Measurements from ENCODE around the gene RAET1E. TPM values are rescaled to one million over a fixed set of nuclear protein-coding genes. Genes with fewer than 3 reads are reported as not detected.

RAET1E gene
- total and polyA plus RNA-seq, 2 donors (not counting 1 experiment from before 2014, with no cell fraction given) = not detected

DNA sequence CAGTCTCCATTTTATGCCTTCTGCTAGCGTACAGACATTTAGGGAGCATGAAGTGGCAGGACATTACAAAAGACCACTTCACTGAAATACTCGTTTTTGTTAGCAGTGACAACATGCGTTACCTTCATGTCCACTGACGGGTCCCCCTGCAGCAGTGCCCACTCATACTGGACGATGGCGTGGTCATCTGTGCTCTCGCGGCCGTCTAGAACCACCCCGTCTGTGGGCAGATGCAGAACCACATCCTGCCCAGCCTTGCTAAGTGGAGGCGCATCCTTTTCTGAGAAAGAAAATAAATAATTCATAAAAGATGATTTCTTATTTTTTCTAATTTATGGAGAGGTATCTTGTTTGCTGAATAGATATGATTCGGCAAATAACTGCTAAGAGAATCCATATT, 45.0 kb downstream of the RAET1E start:
- no peaks in the 10 kb centered on the region for H4K20me1 ChIP-seq (ENCODE audit: control insufficient read depth, insufficient read depth, low read length, poor library complexity, severe bottlenecking)
- peaks cover 18 to 24% of the 10 kb centered on the region in 2 donors for H3K4me1 ChIP-seq (ENCODE audit: control insufficient read depth in 2 of 2, insufficient read depth in 2 of 2, low read length in 2 of 2)
- peaks cover 0 to 2% (median 0%) of the 10 kb centered on the region in 3 donors for H3K9me3 ChIP-seq (ENCODE audit: control extremely low read depth in 1 of 3, control insufficient read depth in 2 of 3, insufficient read depth in 1 of 3, low read length in 2 of 3)
- H3K9me3 Mint-ChIP-seq (ENCODE audit: insufficient read depth) = no peaks in the 10 kb centered on the region
- intact Hi-C loops (cut with micrococcal nuclease) = no loop called here
- H3K4me2 ChIP-seq (replicated peaks; ENCODE audit: low read depth, low read length, poor library complexity, severe bottlenecking) = peak overlapping the region; percentile 73
- H3K27ac ChIP-seq (ENCODE audit: low read length in 2 of 2) = no peak overlapping the region
- H3K79me2 ChIP-seq (ENCODE audit: control insufficient read depth, insufficient read depth, low read length) = no peaks in the 10 kb centered on the region
- no peaks in the 10 kb centered on the region for H3K36me3 ChIP-seq (replicated peaks in 1 of 2; ENCODE audit: control extremely low read depth in 1 of 2, control insufficient read depth in 1 of 2, extremely low read depth in 1 of 2, insufficient read depth in 2 of 2, low read length in 1 of 2)
- H3K4me3 Mint-ChIP-seq = peak overlapping the region; percentile 73
- H3K27me3 ChIP-seq (replicated peaks in 1 of 4; ENCODE audit: control extremely low read depth in 1 of 4, control insufficient read depth in 3 of 4, insufficient read depth in 4 of 4, low read length in 3 of 4) = peaks cover 0 to 8% (median 4%) of the 10 kb centered on the region in 4 experiments
- H3K27ac Mint-ChIP-seq = no peak overlapping the region
- peaks cover 3% of the 10 kb centered on the region for H3K27me3 Mint-ChIP-seq
- H3K4me3 ChIP-seq (ENCODE audit: control extremely low read depth in 1 of 5, extremely low read depth in 1 of 5, insufficient read depth in 1 of 5, low read depth in 2 of 5, low read length in 4 of 5) = peak overlapping the region in 1 of 5 experiments; percentile 51
- TF ChIP-seq, protein P1, sequence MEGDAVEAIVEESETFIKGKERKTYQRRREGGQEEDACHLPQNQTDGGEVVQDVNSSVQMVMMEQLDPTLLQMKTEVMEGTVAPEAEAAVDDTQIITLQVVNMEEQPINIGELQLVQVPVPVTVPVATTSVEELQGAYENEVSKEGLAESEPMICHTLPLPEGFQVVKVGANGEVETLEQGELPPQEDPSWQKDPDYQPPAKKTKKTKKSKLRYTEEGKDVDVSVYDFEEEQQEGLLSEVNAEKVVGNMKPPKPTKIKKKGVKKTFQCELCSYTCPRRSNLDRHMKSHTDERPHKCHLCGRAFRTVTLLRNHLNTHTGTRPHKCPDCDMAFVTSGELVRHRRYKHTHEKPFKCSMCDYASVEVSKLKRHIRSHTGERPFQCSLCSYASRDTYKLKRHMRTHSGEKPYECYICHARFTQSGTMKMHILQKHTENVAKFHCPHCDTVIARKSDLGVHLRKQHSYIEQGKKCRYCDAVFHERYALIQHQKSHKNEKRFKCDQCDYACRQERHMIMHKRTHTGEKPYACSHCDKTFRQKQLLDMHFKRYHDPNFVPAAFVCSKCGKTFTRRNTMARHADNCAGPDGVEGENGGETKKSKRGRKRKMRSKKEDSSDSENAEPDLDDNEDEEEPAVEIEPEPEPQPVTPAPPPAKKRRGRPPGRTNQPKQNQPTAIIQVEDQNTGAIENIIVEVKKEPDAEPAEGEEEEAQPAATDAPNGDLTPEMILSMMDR (IDR thresholded peaks at IDR 0.05) = no peak
- no peak for TF ChIP-seq EZH2 (IDR thresholded peaks at IDR 0.05; ENCODE audit: borderline replicate concordance, insufficient read depth, low read depth, low read length, poor library complexity, severe bottlenecking)
- no peak overlapping the region for H3K9ac ChIP-seq (ENCODE audit: low read length)
- 72% methylated on average over 4 of the region's 12 CpGs for WGBS (ENCODE audit: insufficient coverage)
- H2AFZ ChIP-seq (ENCODE audit: insufficient read depth, low read depth, low read length, poor library complexity, severe bottlenecking) = no peak overlapping the region
- peaks cover 27% of the 10 kb centered on the region for H3K4me1 Mint-ChIP-seq
- CTCF ChIA-PET = interaction anchor here (1.1 to 1.8 kb wide), 2 partner anchors 11 to 13 kb away, joined by 3 to 5 read pairs; no protein-coding TSS in a partner anchor
- no peak for ATAC-seq (ENCODE audit: low read depth)
- POLR2A ChIA-PET = no interaction called here
- no peak for DNase-seq

DNA sequence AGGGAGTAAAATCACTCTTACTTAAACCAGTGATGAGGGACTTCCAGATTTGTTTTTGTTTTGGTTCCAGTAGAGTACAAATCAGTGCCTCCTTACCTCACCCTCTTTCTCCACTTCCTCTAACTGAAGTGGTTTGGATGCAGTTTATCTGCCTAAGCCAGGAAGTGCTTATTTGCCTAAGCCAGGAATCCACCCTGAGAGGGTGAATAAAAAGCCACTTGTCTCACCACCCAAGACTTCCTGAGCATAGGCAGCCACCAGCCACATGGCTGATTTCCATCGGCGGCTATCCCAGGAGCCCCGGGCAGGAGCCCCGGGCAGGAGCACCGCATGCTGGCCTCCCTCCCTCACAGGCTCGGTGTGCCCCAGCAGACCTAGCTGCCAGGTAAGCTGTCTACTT, 45.7 kb downstream of the RAET1E start:
- Mint-ChIP-seq H3K9me3 (ENCODE audit: insufficient read depth) (no peaks in the 10 kb centered on the region), H3K27ac (peak overlapping the region; percentile 61), H3K4me1 (peaks cover 27% of the 10 kb centered on the region), H3K4me3 (peak overlapping the region; percentile 73), H3K27me3 (peaks cover 3% of the 10 kb centered on the region)
- peak; percentile 77 for DNase-seq
- H3K27me3 ChIP-seq (replicated peaks in 1 of 4; ENCODE audit: control extremely low read depth in 1 of 4, control insufficient read depth in 3 of 4, insufficient read depth in 4 of 4, low read length in 3 of 4) = peaks cover 0 to 8% (median 4%) of the 10 kb centered on the region in 4 experiments
- peaks cover 18 to 24% of the 10 kb centered on the region in 2 donors for H3K4me1 ChIP-seq (ENCODE audit: control insufficient read depth in 2 of 2, insufficient read depth in 2 of 2, low read length in 2 of 2)
- peaks cover 0 to 2% (median 0%) of the 10 kb centered on the region in 3 donors for H3K9me3 ChIP-seq (ENCODE audit: control extremely low read depth in 1 of 3, control insufficient read depth in 2 of 3, insufficient read depth in 1 of 3, low read length in 2 of 3)
- peak overlapping the region in 1 of 2 donors; percentile 29 for H3K27ac ChIP-seq (ENCODE audit: low read length in 2 of 2)
- CTCF ChIA-PET = interaction anchor here (1.5 to 1.8 kb wide), 2 partner anchors 12 to 17 kb away, joined by 5 read pairs; no protein-coding TSS in a partner anchor
- no peaks in the 10 kb centered on the region for H3K79me2 ChIP-seq (ENCODE audit: control insufficient read depth, insufficient read depth, low read length)
- peak overlapping the region in 1 of 5 experiments; percentile 51 for H3K4me3 ChIP-seq (ENCODE audit: control extremely low read depth in 1 of 5, extremely low read depth in 1 of 5, insufficient read depth in 1 of 5, low read depth in 2 of 5, low read length in 4 of 5)
- peak; percentile 86 for ATAC-seq (ENCODE audit: low read depth)
- no peak overlapping the region for H2AFZ ChIP-seq (ENCODE audit: insufficient read depth, low read depth, low read length, poor library complexity, severe bottlenecking)
- TF ChIP-seq, protein P1 (IDR thresholded peaks at IDR 0.05) = no peak
- no peak for TF ChIP-seq EZH2 (IDR thresholded peaks at IDR 0.05; ENCODE audit: borderline replicate concordance, insufficient read depth, low read depth, low read length, poor library complexity, severe bottlenecking)
- H3K4me2 ChIP-seq (replicated peaks; ENCODE audit: low read depth, low read length, poor library complexity, severe bottlenecking) = peak overlapping the region; percentile 73
- no peaks in the 10 kb centered on the region for H3K36me3 ChIP-seq (replicated peaks in 1 of 2; ENCODE audit: control extremely low read depth in 1 of 2, control insufficient read depth in 1 of 2, extremely low read depth in 1 of 2, insufficient read depth in 2 of 2, low read length in 1 of 2)
- 4% methylated on average over 6 of the region's 6 CpGs for WGBS (ENCODE audit: insufficient coverage)
- no peaks in the 10 kb centered on the region for H4K20me1 ChIP-seq (ENCODE audit: control insufficient read depth, insufficient read depth, low read length, poor library complexity, severe bottlenecking)
- intact Hi-C loops (cut with micrococcal nuclease) = no loop called here
- POLR2A ChIA-PET = no interaction called here
- H3K9ac ChIP-seq (ENCODE audit: low read length) = peak overlapping the region; percentile 47

Data from B cell (primary cell).